Measurements from ENCODE around the gene ZNF511.
A peak's percentile ranks its signal among the peaks of the same experiment; 100 is the strongest.

DNA sequence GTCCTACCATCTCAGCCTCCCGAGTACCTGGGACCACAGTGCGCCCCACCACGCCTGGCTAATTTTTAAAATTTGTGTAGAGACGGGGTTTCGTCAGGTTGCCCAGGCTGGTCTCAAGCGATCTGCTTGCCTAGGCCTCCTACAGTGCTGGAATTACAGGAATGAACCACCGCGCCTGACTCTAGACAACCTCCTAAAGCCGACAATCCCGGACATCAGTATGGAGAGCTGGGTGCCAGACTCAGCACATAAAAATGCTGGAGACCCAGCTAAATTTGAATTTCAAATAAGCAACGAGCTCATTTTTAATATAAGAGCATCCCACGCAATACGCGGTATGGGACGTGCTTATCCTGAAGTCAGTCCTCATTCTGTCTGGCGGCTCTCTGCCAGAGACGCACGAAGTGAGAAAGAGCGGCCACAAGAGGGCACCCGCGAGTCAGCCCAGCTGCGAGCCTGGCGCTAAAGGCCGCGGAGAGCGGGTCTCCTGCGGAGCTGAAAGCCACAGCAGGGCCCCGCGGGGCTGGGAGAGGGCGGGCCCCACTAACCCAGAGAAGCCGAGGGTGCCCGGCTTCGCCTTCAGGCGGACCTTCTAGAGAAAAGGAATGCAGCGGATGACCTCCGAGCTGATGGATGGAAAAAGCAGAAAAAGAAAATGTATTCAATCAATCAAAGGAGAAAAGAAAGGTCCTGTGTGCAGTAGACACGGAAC, 20.9 kb downstream of the ZNF511 start:
- TF ChIP-seq, protein P1, sequence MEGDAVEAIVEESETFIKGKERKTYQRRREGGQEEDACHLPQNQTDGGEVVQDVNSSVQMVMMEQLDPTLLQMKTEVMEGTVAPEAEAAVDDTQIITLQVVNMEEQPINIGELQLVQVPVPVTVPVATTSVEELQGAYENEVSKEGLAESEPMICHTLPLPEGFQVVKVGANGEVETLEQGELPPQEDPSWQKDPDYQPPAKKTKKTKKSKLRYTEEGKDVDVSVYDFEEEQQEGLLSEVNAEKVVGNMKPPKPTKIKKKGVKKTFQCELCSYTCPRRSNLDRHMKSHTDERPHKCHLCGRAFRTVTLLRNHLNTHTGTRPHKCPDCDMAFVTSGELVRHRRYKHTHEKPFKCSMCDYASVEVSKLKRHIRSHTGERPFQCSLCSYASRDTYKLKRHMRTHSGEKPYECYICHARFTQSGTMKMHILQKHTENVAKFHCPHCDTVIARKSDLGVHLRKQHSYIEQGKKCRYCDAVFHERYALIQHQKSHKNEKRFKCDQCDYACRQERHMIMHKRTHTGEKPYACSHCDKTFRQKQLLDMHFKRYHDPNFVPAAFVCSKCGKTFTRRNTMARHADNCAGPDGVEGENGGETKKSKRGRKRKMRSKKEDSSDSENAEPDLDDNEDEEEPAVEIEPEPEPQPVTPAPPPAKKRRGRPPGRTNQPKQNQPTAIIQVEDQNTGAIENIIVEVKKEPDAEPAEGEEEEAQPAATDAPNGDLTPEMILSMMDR (IDR thresholded peaks at IDR 0.05; ENCODE audit: insufficient read depth, low read length, poor library complexity, severe bottlenecking): peak; percentile 93
- TF ChIP-seq EZH2phosphoT487 (conservative IDR thresholded peaks at IDR 0.05; ENCODE audit: low read length): no peak

Data from SU-DHL-6 (cell line).